GM19328 (cell line): ENCODE results near the gene SHISA6.
"Not testable (repeated sequence)": the region's sequence is repeated elsewhere in the genome, so short reads cannot be mapped to it uniquely, and the experiment has no call there.

Experiments
- ATAC-seq: cut with Tn5 transposase; IDR thresholded peaks from one replicate; pipeline ENCODE4 v1.9.1; 2021; ENCODE audit warnings: mild to moderate bottlenecking, moderate library complexity; ENCODE audit not compliant: unreplicated experiment

Gene SHISA6

GRCh38 chr17:11301874-11302273 is 60.9 kb downstream of the SHISA6 start:
- ATAC-seq, result not testable (repeated sequence)

- no peak for ATAC-seq
Observed at GRCh38 chr17:11302401-11303186, 61.6 kb downstream of the SHISA6 start.

GRCh38 chr17:11303773-11304394 is 62.9 kb downstream of the SHISA6 start:
- ATAC-seq, result no peak

GRCh38 chr17:11304568-11304967 is 63.6 kb downstream of the SHISA6 start:
- ATAC-seq, result no peak

DNA sequence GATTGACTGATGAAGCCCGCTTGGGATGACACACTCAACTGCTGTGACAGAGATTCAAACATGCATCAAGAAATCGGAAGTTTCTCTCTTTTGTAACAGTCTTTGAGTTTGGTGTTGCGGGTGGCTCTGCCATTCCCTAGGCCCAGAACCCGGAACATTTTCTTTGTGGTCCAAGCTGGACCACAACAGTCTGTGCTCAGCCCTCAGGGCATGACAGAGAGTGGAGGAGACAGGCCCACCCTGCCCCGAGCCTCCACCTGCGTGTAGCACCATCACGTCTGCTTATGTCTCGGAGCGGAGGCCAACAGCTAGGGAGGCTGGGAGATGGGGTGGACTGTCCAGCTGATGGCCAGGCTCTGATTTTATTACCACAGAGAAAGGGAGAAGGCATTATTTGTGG is 64.5 kb downstream of the SHISA6 start:
- ATAC-seq, result no peak

- ATAC-seq, result no peak
Observed at GRCh38 chr17:11308531-11308930, 67.5 kb downstream of the SHISA6 start.

- ATAC-seq, result no peak
Observed at GRCh38 chr17:11309033-11309432, 68.0 kb downstream of the SHISA6 start.

- no peak for ATAC-seq
Observed at GRCh38 chr17:11309850-11310249, 68.8 kb downstream of the SHISA6 start.

GRCh38 chr17:11316451-11316850 is 75.4 kb downstream of the SHISA6 start:
- not testable (repeated sequence) for ATAC-seq

DNA sequence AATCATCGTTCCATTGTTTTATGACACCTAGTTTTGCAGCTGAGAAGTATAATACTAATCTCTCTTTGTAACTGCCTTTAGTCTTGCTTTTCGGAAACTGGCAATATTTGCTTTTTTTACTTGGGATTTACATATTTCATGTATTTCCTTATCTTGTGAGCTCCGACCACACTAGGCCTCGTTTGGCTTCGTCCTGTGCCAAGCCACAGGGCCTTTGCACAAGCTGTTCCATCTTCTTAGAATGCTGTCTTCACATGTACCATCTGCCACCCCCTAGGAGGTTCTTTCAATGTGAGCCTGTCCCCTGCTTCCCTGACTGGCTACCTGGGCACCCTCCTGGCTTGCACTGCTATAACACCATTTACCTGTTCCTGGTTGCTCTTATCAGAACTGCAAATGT is 77.2 kb downstream of the SHISA6 start:
- no peak for ATAC-seq

- ATAC-seq, result no peak
Observed at GRCh38 chr17:11319894-11320293, 78.9 kb downstream of the SHISA6 start.

- no peak for ATAC-seq
Observed at GRCh38 chr17:11324021-11324420, 83.0 kb downstream of the SHISA6 start.

DNA sequence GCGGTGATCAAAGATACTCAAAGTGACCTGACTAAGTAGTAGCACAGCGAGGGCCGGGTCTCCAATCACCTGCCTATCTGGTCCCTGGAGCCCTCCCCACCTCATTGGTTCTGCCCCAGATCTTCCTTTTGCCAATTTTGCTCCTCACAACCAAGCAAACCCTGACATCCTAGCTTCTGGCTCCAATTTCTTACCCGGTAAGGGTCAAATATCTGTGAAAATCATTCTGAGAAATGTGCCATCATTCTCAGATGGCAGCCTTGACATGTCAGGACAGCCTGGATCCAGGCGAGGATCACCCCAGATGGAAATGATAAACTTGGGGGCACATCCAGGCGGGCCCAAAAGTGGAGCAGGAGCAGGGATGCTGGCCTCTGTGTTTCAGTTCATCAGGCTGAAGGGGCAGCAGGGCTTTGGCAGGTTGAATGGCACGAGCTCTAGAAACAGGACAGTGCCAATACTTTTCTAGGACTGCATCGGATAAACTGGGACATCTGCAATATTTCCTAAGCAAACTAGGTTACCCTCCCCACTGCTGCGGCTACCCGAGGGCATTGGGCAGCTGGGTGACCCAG is 83.9 kb downstream of the SHISA6 start:
- ATAC-seq, result no peak

DNA sequence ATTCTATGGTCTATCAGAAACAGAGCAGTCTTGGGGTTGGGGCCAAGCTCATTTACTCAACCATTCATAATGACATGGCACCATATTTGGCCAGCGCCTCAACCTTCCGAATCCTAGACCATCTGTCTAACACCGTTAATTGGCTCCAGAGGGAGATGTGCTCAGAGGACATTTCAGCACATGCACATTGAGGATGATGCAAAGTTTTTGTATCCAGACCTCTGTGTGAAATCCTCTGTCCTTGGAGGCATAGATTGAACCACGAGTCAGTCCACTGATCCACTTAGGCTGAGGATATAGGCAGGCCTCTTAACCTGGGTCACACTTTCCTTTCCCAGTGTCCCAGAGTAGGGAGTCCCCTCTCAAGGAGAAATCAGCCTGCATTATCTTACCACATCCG is 85.5 kb downstream of the SHISA6 start:
- ATAC-seq, result no peak

GRCh38 chr17:11328770-11329169 is 87.8 kb downstream of the SHISA6 start:
- ATAC-seq, result no peak

DNA sequence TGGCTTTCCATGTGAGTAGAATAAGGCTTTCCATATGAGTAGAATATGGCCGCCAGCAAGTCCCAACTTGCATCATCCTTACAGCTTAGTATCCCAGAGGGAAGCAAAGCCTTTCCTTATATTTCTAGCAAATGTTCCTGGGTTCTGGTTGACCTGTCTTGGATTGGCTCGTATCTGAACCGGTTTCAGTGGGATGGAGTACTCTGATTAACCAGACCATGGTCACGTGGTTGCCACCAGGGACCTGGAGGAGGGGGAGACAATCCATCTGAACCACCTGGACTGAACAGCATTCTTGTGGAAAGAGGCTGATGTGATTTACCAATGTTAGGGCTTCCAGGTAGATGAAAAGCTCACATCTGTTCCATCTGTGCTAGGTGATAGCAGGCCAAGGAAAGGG is 89.0 kb downstream of the SHISA6 start:
- ATAC-seq, result no peak

- ATAC-seq, result no peak
Observed at GRCh38 chr17:11330826-11331225, 89.8 kb downstream of the SHISA6 start.

GRCh38 chr17:11331547-11332513 is 90.8 kb downstream of the SHISA6 start:
- ATAC-seq, result no peak

DNA sequence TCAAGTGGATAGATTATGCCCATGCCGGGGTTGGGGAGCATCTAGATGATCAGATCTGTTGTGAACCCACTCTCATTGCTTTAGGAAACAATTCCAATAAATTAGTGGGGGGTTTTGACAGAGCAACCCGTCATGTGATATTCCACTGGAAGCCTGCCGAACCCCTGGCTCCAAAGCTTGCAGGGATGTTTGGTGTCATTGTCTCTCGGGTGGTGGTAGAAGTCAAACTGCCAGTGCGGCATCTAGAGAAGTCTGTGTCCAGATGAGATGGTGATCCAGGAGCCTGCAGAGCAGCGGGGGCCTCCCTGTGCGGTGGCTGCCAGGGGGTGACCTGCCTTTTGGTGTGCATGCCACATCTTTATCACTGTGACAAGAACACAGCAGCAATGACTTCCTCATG is 91.7 kb downstream of the SHISA6 start:
- ATAC-seq, result no peak

GRCh38 chr17:11334493-11334892 is 93.5 kb downstream of the SHISA6 start:
- no peak for ATAC-seq

GRCh38 chr17:11336290-11336689 is 95.3 kb downstream of the SHISA6 start:
- ATAC-seq, result no peak
